Endothelial cell of umbilical vein (primary cell): Measurements from ENCODE around the gene OTUB1. TPM values are rescaled to one million over a fixed set of nuclear protein-coding genes. Genes with fewer than 3 reads are reported as not detected.

Experiments
- BruUV-seq: library from RNA; stranded (reverse); fragments of 400-500 nt; replicated peaks from 2 replicates; lab custom pipeline; 2021; lab: Mats Ljungman, UMichigan
- CTCF ChIA-PET: fragments of 300-600, 350-600 bp; sonication (Branson Sonifier 250); formaldehyde crosslinking; loops from one replicate; lab custom pipeline; 2021; ENCODE audit warnings: antibody characterized with exemption, inconsistent platforms; lab: Charles Lee
- POLR2A ChIA-PET: fragments of 300-600, 350-600 bp; sonication (Branson Sonifier 250); formaldehyde crosslinking; loops from one replicate; lab custom pipeline; 2021; ENCODE audit warnings: antibody characterized with exemption, inconsistent platforms; lab: Charles Lee
- DNase-seq: peaks from one replicate; pipeline ENCODE4 v3.0.0-alpha.2; 2011; ENCODE audit warnings: low read depth, low spot score
- FAIRE-seq: peaks from 2 replicates; lab custom pipeline; 2011; peaks lifted over from hg19 to GRCh38; lab: Jason Lieb, UNC
- H2AFZ ChIP-seq: 2 replicates; pipeline ENCODE4 v1.6.0; 2012; ENCODE audit warnings: low read depth, low read length, control low read depth, inconsistent platforms
- H3K27ac ChIP-seq: 2 replicates; pipeline ENCODE4 v1.5.1; 2011; ENCODE audit warnings: low read depth, mild to moderate bottlenecking, control low read depth, low read length, moderate library complexity; ENCODE audit not compliant: insufficient read depth
- H3K27me3 ChIP-seq, 2 experiments: 2 replicates each; pipeline versions ENCODE4 v1.6.0 to v1.6.1; 2011; ENCODE audit warnings: low read length in 2 of 2, mixed read lengths in 1 of 2; ENCODE audit not compliant: control insufficient read depth in 2 of 2, insufficient read depth in 2 of 2
- H3K36me3 ChIP-seq, 2 experiments: 2 replicates in 1 of 2; 3 replicates in 1 of 2; pipeline ENCODE4 v1.5.1; 2011; ENCODE audit warnings: low read length in 2 of 2, mild to moderate bottlenecking in 1 of 2, moderate library complexity in 1 of 2; ENCODE audit not compliant: control insufficient read depth in 2 of 2, insufficient read depth in 2 of 2; ENCODE audit errors: extremely low read depth in 1 of 2
- H3K4me1 ChIP-seq: 3 replicates; pipeline ENCODE4 v1.5.1; 2011; ENCODE audit warnings: mild to moderate bottlenecking, low read length; ENCODE audit not compliant: control insufficient read depth, insufficient read depth; ENCODE audit errors: extremely low read depth
- H3K4me2 ChIP-seq: 2 replicates; pipeline ENCODE4 v1.6.1; 2011; ENCODE audit warnings: low read length, control low read depth, mixed read lengths; ENCODE audit not compliant: insufficient read depth
- H3K4me3 ChIP-seq, 3 experiments: fragments of 200-600 bp in 1 of 3; sonication (generic), shearing (Covaris generic) in 1 of 3; replicated peaks in 1 of 3; 2 replicates each; pipeline ENCODE4 v1.5.1; 2011 to 2016; ENCODE audit warnings: control low read depth in 3 of 3, low read length in 3 of 3, mild to moderate bottlenecking in 2 of 3, inconsistent platforms in 1 of 3, low read depth in 1 of 3, moderate library complexity in 1 of 3; ENCODE audit not compliant: insufficient read depth in 1 of 3
- H3K79me2 ChIP-seq: 2 replicates; pipeline ENCODE4 v1.6.0; 2012; ENCODE audit warnings: low read length, inconsistent platforms; ENCODE audit not compliant: control insufficient read depth, insufficient read depth
- H3K9ac ChIP-seq: replicated peaks from 2 replicates; pipeline ENCODE3; 2011; ENCODE audit warnings: low read length, control low read depth; ENCODE audit not compliant: insufficient read depth; ENCODE audit errors: extremely low read depth
- H3K9me1 ChIP-seq: replicated peaks from 3 replicates; pipeline ENCODE4 v1.6.0; 2011; ENCODE audit warnings: mild to moderate bottlenecking, low read length; ENCODE audit not compliant: control insufficient read depth, insufficient read depth; ENCODE audit errors: extremely low read depth
- H3K9me3 ChIP-seq: replicated peaks from 2 replicates; pipeline ENCODE4 v1.5.1; 2012; ENCODE audit warnings: low read length, inconsistent platforms; ENCODE audit not compliant: control insufficient read depth, insufficient read depth
- H4K20me1 ChIP-seq: replicated peaks from 2 replicates; pipeline ENCODE3; 2011; ENCODE audit warnings: mild to moderate bottlenecking, low read length; ENCODE audit not compliant: control insufficient read depth, insufficient read depth; ENCODE audit errors: extremely low read depth
- EZH2 ChIP-seq: IDR thresholded peaks from 2 replicates; pipeline ENCODE4 v1.6.1; 2012; ENCODE audit warnings: borderline replicate concordance, low read depth, mild to moderate bottlenecking, moderate library complexity, low read length, inconsistent platforms; ENCODE audit not compliant: severe bottlenecking
- FOS ChIP-seq: IDR thresholded peaks from 2 replicates; pipeline ENCODE4 v1.6.1; 2011; ENCODE audit warnings: mild to moderate bottlenecking, low read length, moderate library complexity, borderline replicate concordance; ENCODE audit not compliant: insufficient read depth
- GATA2 ChIP-seq: IDR thresholded peaks from 2 replicates; pipeline ENCODE4 v1.7.0; 2011; ENCODE audit warnings: low read depth, mild to moderate bottlenecking, moderate library complexity, mixed read lengths, low read length; ENCODE audit not compliant: insufficient read length, insufficient read depth
- JUN ChIP-seq: IDR thresholded peaks from 2 replicates; pipeline ENCODE4 v1.6.1; 2011; ENCODE audit warnings: borderline replicate concordance, low read depth; ENCODE audit not compliant: insufficient read length, insufficient read depth
- MYC ChIP-seq: IDR thresholded peaks from one replicate; pipeline ENCODE4 v1.6.1; 2011; ENCODE audit warnings: mild to moderate bottlenecking, low read depth, low read length
- POLR2A ChIP-seq: IDR thresholded peaks from 2 replicates; pipeline ENCODE4 v1.6.1; 2012; ENCODE audit warnings: low read depth, mild to moderate bottlenecking, control low read depth, low read length
- POLR2AphosphoS5 ChIP-seq: IDR thresholded peaks from 2 replicates; pipeline ENCODE4 v1.6.1; 2012; ENCODE audit warnings: low read depth, mild to moderate bottlenecking, control low read depth, low read length, moderate library complexity; ENCODE audit not compliant: insufficient read depth
- dilution Hi-C: fragments of 300-500 bp; cut with MboI; formaldehyde crosslinking; loops from one replicate; pipeline ENCODE4 v1.15.0; 2019; ENCODE audit warnings: low sequenced_read_pairs; ENCODE audit not compliant: extremely low pct_ligation_motif_present
- intact Hi-C: fragments of 100-400 bp; cut with micrococcal nuclease; formaldehyde crosslinking; loops from one replicate; pipeline ENCODE4 v1.10.0; 2022
- polyA plus RNA-seq, 4 experiments: library from polyadenylated mRNA; depleted of rRNA in 3 of 4; stranded (reverse) in 3 of 4; unstranded in 1 of 4; fragments of >200 nt; gene quantifications; 2 replicates each; pipeline versions ENCODE4 v1.2.1 to v1.2.3, GENCODE V29; 2011 to 2012; ENCODE audit warnings: missing spikeins in 1 of 4
- total RNA-seq: library from RNA; stranded (reverse); gene quantifications from 2 replicates; pipeline ENCODE4 v1.2.3, GENCODE V29; 2021
- TF ChIP-seq, protein P1 (sequence below): IDR thresholded peaks from 2 replicates; pipeline ENCODE4 v1.6.1; 2011; ENCODE audit not compliant: insufficient read depth, insufficient read length
- TF ChIP-seq, protein P2 (sequence below), 2 donors: IDR thresholded peaks; 1 replicate in 1 of 2; 2 replicates in 1 of 2; pipeline ENCODE4 v1.5.1; 2011; ENCODE audit warnings: low read length in 2 of 2, mild to moderate bottlenecking in 2 of 2, moderate library complexity in 2 of 2, control low read depth in 1 of 2, inconsistent platforms in 1 of 2, low read depth in 1 of 2; ENCODE audit not compliant: insufficient read depth in 1 of 2; ENCODE audit errors: extremely low read depth in 1 of 2

The OTUB1 gene
- total and polyA plus RNA-seq, 2 donors (not counting 3 experiments of a cell fraction or from before 2014, with no cell fraction given) = 81.9 to 256 TPM

DNA sequence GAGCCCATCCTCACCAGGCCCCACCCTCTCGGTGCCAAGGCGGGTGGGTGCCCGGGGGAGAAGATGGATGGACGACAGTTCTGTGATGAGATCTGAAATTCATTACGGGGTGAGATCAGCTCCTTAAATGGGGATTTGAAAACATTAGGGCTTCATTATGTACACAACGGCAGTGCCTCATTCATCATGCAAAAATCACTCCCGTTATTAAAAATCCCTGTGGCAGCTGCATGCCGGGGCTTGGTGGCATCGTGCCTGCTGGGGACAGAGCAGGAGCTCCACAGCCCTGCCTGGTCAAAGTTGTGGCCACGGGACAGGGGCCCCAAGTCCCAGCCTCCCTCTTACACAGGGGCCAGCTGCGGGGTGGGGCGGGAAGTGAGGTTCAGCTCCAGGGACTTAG, 20.2 kb downstream of the OTUB1 start:
- ChIA-PET CTCF (no interaction called here), POLR2A (no interaction called here)
- Histone ChIP-seq H3K9me3 (no peaks in the 10 kb centered on the region), H3K4me2 (no peak overlapping the region), H3K4me3 (no peak overlapping the region), H3K27me3 (no peaks in the 10 kb centered on the region), H3K27ac (no peak overlapping the region), H3K79me2 (no peaks in the 10 kb centered on the region), H3K9ac (no peak overlapping the region), H2AFZ (no peak overlapping the region), H4K20me1 (no peaks in the 10 kb centered on the region), H3K36me3 (no peaks in the 10 kb centered on the region), H3K4me1 (peaks cover 30% of the 10 kb centered on the region), H3K9me1 (no peaks in the 10 kb centered on the region)
- TF ChIP-seq, protein P1, sequence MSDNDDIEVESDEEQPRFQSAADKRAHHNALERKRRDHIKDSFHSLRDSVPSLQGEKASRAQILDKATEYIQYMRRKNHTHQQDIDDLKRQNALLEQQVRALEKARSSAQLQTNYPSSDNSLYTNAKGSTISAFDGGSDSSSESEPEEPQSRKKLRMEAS = no peak
- TF ChIP-seq, protein P2, sequence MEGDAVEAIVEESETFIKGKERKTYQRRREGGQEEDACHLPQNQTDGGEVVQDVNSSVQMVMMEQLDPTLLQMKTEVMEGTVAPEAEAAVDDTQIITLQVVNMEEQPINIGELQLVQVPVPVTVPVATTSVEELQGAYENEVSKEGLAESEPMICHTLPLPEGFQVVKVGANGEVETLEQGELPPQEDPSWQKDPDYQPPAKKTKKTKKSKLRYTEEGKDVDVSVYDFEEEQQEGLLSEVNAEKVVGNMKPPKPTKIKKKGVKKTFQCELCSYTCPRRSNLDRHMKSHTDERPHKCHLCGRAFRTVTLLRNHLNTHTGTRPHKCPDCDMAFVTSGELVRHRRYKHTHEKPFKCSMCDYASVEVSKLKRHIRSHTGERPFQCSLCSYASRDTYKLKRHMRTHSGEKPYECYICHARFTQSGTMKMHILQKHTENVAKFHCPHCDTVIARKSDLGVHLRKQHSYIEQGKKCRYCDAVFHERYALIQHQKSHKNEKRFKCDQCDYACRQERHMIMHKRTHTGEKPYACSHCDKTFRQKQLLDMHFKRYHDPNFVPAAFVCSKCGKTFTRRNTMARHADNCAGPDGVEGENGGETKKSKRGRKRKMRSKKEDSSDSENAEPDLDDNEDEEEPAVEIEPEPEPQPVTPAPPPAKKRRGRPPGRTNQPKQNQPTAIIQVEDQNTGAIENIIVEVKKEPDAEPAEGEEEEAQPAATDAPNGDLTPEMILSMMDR (IDR thresholded peaks at IDR 0.05; ENCODE audit: extremely low read depth in 1 of 2, insufficient read depth in 1 of 2, low read depth in 1 of 2, low read length in 2 of 2) = no peak
- no peak for TF ChIP-seq POLR2A
- TF ChIP-seq MYC = no peak
- no peak for TF ChIP-seq JUN
- TF ChIP-seq GATA2 = no peak
- TF ChIP-seq POLR2AphosphoS5 = no peak
- TF ChIP-seq EZH2 = no peak
- no peak for TF ChIP-seq FOS
- dilution Hi-C loops (no loop called here), intact Hi-C loops (no loop called here)
- no TSS peak for BruUV-seq
- DNase-seq (no peak), FAIRE-seq (no peak)
